ENCODE data around the gene SLC17A4.

- no peak for TF ChIP-seq POLR2A (IDR thresholded peaks at IDR 0.05; ENCODE audit: low read depth, low read length)
- no peak for TF ChIP-seq POLR2AphosphoS5 (IDR thresholded peaks at IDR 0.05; ENCODE audit: low read depth, low read length)
Observed at GRCh38 chr6:25794784-25795183, 40.2 kb downstream of the SLC17A4 start.
